ENCODE results near the gene AHRR.

The AHRR gene

GRCh38 chr5:395921-396530, 74.5 kb downstream of the AHRR start:
- TF ChIP-seq SIN3A (IDR thresholded peaks at IDR 0.05; ENCODE audit: borderline replicate concordance, insufficient read depth, low read length) (no peak), POLR2AphosphoS5 (IDR thresholded peaks at IDR 0.05; ENCODE audit: low read depth, low read length) (no peak), TAF1 (IDR thresholded peaks at IDR 0.05; ENCODE audit: borderline replicate concordance, insufficient read depth, low read length) (no peak), FOXP2 (optimal IDR thresholded peaks at IDR 0.05; ENCODE audit: borderline replicate concordance, extremely low read depth, extremely low read length, insufficient read depth) (no peak), REST (IDR thresholded peaks at IDR 0.05; ENCODE audit: insufficient read depth in 1 of 2, low read depth in 2 of 2, low read length in 2 of 2) (no peak)

- TF ChIP-seq POLR2AphosphoS5 (IDR thresholded peaks at IDR 0.05; ENCODE audit: low read depth, low read length) (no peak), TAF1 (IDR thresholded peaks at IDR 0.05; ENCODE audit: borderline replicate concordance, insufficient read depth, low read length) (no peak), SIN3A (IDR thresholded peaks at IDR 0.05; ENCODE audit: borderline replicate concordance, insufficient read depth, low read length) (no peak), FOXP2 (optimal IDR thresholded peaks at IDR 0.05; ENCODE audit: borderline replicate concordance, extremely low read depth, extremely low read length, insufficient read depth) (no peak), REST (IDR thresholded peaks at IDR 0.05; ENCODE audit: insufficient read depth in 1 of 2, low read depth in 2 of 2, low read length in 2 of 2) (no peak)
These were observed 75.0 kb downstream of the AHRR start for GRCh38 chr5:396531-396961.

- no peak for TF ChIP-seq TAF1 (IDR thresholded peaks at IDR 0.05; ENCODE audit: borderline replicate concordance, insufficient read depth, low read length)
These were observed 77.2 kb downstream of the AHRR start for GRCh38 chr5:398475-399295.

- TF ChIP-seq TAF1 (IDR thresholded peaks at IDR 0.05; ENCODE audit: borderline replicate concordance, insufficient read depth, low read length) (no peak), POLR2AphosphoS5 (IDR thresholded peaks at IDR 0.05; ENCODE audit: low read depth, low read length) (no peak), FOXP2 (optimal IDR thresholded peaks at IDR 0.05; ENCODE audit: borderline replicate concordance, extremely low read depth, extremely low read length, insufficient read depth) (peak; percentile 41), REST (IDR thresholded peaks at IDR 0.05; ENCODE audit: insufficient read depth in 1 of 2, low read depth in 2 of 2, low read length in 2 of 2) (no peak), SIN3A (IDR thresholded peaks at IDR 0.05; ENCODE audit: borderline replicate concordance, insufficient read depth, low read length) (no peak)
These were observed 78.1 kb downstream of the AHRR start for GRCh38 chr5:399296-400281.

All from PFSK-1 (cell line).